ENCODE results near the gene CARS2. TPM values are rescaled to one million over a fixed set of nuclear protein-coding genes. Genes with fewer than 3 reads are reported as not detected.

CARS2 gene
- total RNA-seq, 1 donor from 2014 or later: 36.0 TPM

DNA sequence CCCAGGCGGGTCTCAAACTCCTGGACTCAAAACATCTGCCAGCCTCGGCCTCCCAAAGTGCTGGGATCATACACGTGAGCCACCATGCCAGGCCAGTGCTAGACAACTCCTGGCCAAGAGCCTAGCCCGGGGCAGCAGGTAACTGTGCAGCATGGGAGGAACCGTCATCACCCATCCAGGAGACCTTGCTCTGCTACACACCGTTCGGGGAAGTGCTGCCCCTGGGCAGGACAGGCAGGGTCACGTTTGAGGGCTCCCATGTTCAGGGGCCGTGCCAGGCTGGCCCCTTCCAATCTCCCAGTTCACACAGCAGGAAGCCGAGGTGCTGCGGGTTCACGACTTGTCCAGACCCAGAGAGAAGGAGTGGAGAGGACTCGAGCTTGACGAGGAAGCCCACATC, 55.5 kb downstream of the CARS2 start:
- DNase-seq (ENCODE audit: low spot score): no peak
- peaks cover 15% of the 10 kb centered on the region for H3K36me3 Mint-ChIP-seq (ENCODE audit: low read depth, unreplicated experiment)
- H3K4me1 Mint-ChIP-seq (ENCODE audit: unreplicated experiment): no peaks in the 10 kb centered on the region
- no peaks in the 10 kb centered on the region for H3K9me3 Mint-ChIP-seq (ENCODE audit: unreplicated experiment)
- TF ChIP-seq, protein P1, sequence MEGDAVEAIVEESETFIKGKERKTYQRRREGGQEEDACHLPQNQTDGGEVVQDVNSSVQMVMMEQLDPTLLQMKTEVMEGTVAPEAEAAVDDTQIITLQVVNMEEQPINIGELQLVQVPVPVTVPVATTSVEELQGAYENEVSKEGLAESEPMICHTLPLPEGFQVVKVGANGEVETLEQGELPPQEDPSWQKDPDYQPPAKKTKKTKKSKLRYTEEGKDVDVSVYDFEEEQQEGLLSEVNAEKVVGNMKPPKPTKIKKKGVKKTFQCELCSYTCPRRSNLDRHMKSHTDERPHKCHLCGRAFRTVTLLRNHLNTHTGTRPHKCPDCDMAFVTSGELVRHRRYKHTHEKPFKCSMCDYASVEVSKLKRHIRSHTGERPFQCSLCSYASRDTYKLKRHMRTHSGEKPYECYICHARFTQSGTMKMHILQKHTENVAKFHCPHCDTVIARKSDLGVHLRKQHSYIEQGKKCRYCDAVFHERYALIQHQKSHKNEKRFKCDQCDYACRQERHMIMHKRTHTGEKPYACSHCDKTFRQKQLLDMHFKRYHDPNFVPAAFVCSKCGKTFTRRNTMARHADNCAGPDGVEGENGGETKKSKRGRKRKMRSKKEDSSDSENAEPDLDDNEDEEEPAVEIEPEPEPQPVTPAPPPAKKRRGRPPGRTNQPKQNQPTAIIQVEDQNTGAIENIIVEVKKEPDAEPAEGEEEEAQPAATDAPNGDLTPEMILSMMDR (IDR thresholded peaks at IDR 0.05; ENCODE audit: unreplicated experiment): no peak
- no peak overlapping the region for H3K27ac Mint-ChIP-seq (ENCODE audit: unreplicated experiment)
- peaks cover 10% of the 10 kb centered on the region for H3K27me3 Mint-ChIP-seq (ENCODE audit: unreplicated experiment)
- H3K4me3 Mint-ChIP-seq (ENCODE audit: unreplicated experiment): no peak overlapping the region

GRCh38 chr13:110649551-110649950, 56.4 kb downstream of the CARS2 start:
- H3K36me3 Mint-ChIP-seq (ENCODE audit: low read depth, unreplicated experiment): peaks cover 15% of the 10 kb centered on the region
- no peak overlapping the region for H3K27ac Mint-ChIP-seq (ENCODE audit: unreplicated experiment)
- H3K27me3 Mint-ChIP-seq (ENCODE audit: unreplicated experiment): peaks cover 10% of the 10 kb centered on the region
- TF ChIP-seq, protein P1 (IDR thresholded peaks at IDR 0.05; ENCODE audit: unreplicated experiment): no peak
- H3K4me3 Mint-ChIP-seq (ENCODE audit: unreplicated experiment): no peak overlapping the region
- H3K9me3 Mint-ChIP-seq (ENCODE audit: unreplicated experiment): no peaks in the 10 kb centered on the region
- no peak for DNase-seq (ENCODE audit: low spot score)
- no peaks in the 10 kb centered on the region for H3K4me1 Mint-ChIP-seq (ENCODE audit: unreplicated experiment)

- Mint-ChIP-seq H3K9me3 (ENCODE audit: unreplicated experiment) (no peaks in the 10 kb centered on the region), H3K4me3 (ENCODE audit: unreplicated experiment) (peak overlapping the region; percentile 12), H3K27me3 (ENCODE audit: unreplicated experiment) (peaks cover 10% of the 10 kb centered on the region), H3K36me3 (ENCODE audit: low read depth, unreplicated experiment) (peaks cover 15% of the 10 kb centered on the region), H3K4me1 (ENCODE audit: unreplicated experiment) (no peaks in the 10 kb centered on the region), H3K27ac (ENCODE audit: unreplicated experiment) (no peak overlapping the region)
- no peak for DNase-seq (ENCODE audit: low spot score)
- TF ChIP-seq, protein P1 (IDR thresholded peaks at IDR 0.05; ENCODE audit: unreplicated experiment): no peak
Measured at GRCh38 chr13:110648848-110649421, 57.0 kb downstream of the CARS2 start.

DNA sequence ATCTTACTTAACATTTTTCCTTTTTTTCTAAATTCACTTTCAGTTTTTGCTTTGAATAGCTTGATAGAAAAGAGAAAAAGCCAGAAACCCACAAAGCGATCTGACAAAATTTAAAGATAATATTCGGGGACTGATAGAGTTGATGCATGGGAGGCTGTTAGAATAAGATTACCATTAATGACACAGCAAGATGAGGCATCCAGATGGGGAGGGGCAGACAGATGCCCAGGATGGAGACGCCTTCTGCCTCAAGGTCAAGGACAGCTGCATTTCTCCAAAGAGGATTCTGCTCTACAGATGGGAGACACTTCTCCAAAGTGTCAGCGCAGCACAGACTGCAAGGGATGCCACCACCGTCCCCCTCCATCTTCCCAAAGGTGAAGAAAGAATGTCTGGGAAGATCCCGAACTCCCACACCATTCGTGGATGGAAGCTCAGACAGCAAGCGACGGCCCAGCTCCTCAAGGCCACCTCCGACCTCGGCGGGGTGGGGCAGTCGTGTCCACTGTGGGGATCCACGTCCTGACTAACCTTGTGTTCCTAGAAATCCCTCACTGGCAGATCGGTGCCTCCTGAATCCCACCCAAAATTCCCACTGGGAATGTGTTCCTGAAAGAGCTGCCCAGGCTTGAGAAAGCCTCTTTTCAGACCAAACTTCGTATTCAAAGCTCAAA, 57.6 kb downstream of the CARS2 start:
- Mint-ChIP-seq H3K9me3 (ENCODE audit: unreplicated experiment) (no peaks in the 10 kb centered on the region), H3K27ac (ENCODE audit: unreplicated experiment) (no peak overlapping the region), H3K4me1 (ENCODE audit: unreplicated experiment) (no peaks in the 10 kb centered on the region), H3K4me3 (ENCODE audit: unreplicated experiment) (peak overlapping the region; percentile 47), H3K36me3 (ENCODE audit: low read depth, unreplicated experiment) (peaks cover 15% of the 10 kb centered on the region), H3K27me3 (ENCODE audit: unreplicated experiment) (peaks cover 10% of the 10 kb centered on the region)
- DNase-seq (ENCODE audit: low spot score): no peak
- TF ChIP-seq, protein P1 (IDR thresholded peaks at IDR 0.05; ENCODE audit: unreplicated experiment): no peak

- Mint-ChIP-seq H3K27me3 (ENCODE audit: unreplicated experiment) (peaks cover 16% of the 10 kb centered on the region), H3K4me1 (ENCODE audit: unreplicated experiment) (no peaks in the 10 kb centered on the region), H3K36me3 (ENCODE audit: low read depth, unreplicated experiment) (peaks cover 22% of the 10 kb centered on the region), H3K4me3 (ENCODE audit: unreplicated experiment) (peak overlapping the region; percentile 47), H3K27ac (ENCODE audit: unreplicated experiment) (no peak overlapping the region), H3K9me3 (ENCODE audit: unreplicated experiment) (no peaks in the 10 kb centered on the region)
- DNase-seq (ENCODE audit: low spot score): no peak
- TF ChIP-seq, protein P1 (IDR thresholded peaks at IDR 0.05; ENCODE audit: unreplicated experiment): no peak
Measured at GRCh38 chr13:110647365-110647737, 58.6 kb downstream of the CARS2 start.

All from endothelial cell (in vitro differentiated cells).